A549 (cell line): ENCODE measurements around the gene PPM1L. TPM values are rescaled to one million over a fixed set of nuclear protein-coding genes. Genes with fewer than 3 reads are reported as not detected.

Experiments used
- ATAC-seq, 2 experiments: fragments of 200-7000 bp in 1 of 2; fragments of >200 bp in 1 of 2; cut with Nextera tagmentation in 1 of 2; cut with Tn5 transposase in 1 of 2; 3 replicates each; pipeline versions ENCODE4 v1.8.0 to v1.9.1; 2018 to 2020; ENCODE audit warnings: mild to moderate bottlenecking in 1 of 2, moderate library complexity in 1 of 2
- CTCF ChIA-PET: fragments of 300-600 bp; sonication (Branson Sonifier 250); formaldehyde crosslinking; extraction: SDS; loops from one replicate; lab custom pipeline; 2021; ENCODE audit warnings: antibody characterized with exemption, inconsistent platforms; lab: Yijun Ruan, JAX
- POLR2A ChIA-PET: fragments of 350-600 bp; formaldehyde crosslinking; extraction: SDS; loops from one replicate; lab custom pipeline; 2021; ENCODE audit warnings: antibody characterized with exemption, inconsistent platforms; lab: Yijun Ruan, JAX
- DNase-seq, 2 experiments: peaks; one replicate each; pipeline versions ENCODE4 v3.0.0 to v3.0.0-alpha.2; 2011 to 2016; ENCODE audit warnings: low read depth in 1 of 2, low spot score in 1 of 2
- FAIRE-seq: peaks from 2 replicates; lab custom pipeline; 2011; peaks lifted over from hg19 to GRCh38; lab: Jason Lieb, UNC
- H3K27ac ChIP-seq, 2 experiments: fragments of >200 bp; sonication (Bioruptor Twin); formaldehyde crosslinking; 3 replicates each; pipeline ENCODE4 v1.5.1; 2016 to 2017
- H3K4me1 ChIP-seq: fragments of >200 bp; sonication (Bioruptor Twin); formaldehyde crosslinking; 3 replicates; pipeline ENCODE4 v1.6.1; 2016
- H3K4me2 ChIP-seq: fragments of >200 bp; sonication (Bioruptor Twin); formaldehyde crosslinking; 3 replicates; pipeline ENCODE4 v1.6.1; 2016
- H3K4me3 ChIP-seq: fragments of >200 bp; sonication (Bioruptor Twin); formaldehyde crosslinking; 3 replicates; pipeline ENCODE4 v1.5.1; 2016
- H3K9me3 ChIP-seq: fragments of >200 bp; sonication (Bioruptor Twin); formaldehyde crosslinking; 3 replicates; pipeline ENCODE4 v1.6.1; 2016
- BHLHE40 ChIP-seq: IDR thresholded peaks from 2 replicates; pipeline ENCODE4 v1.6.1; 2012; ENCODE audit warnings: low read depth, low read length, inconsistent platforms
- CBX8 ChIP-seq: fragments of 200-600 bp; sonication (generic); IDR thresholded peaks from 2 replicates; pipeline ENCODE4 v1.6.1; 2016
- CEBPB ChIP-seq, 2 experiments: fragments of >200 bp in 1 of 2; sonication (Bioruptor Twin) in 1 of 2; formaldehyde crosslinking in 1 of 2; IDR thresholded peaks; 2 replicates each; pipeline ENCODE4 v1.6.1; 2012 to 2016
- ESRRA ChIP-seq: fragments of 150-350 bp; IDR thresholded peaks from 2 replicates; pipeline ENCODE4 v1.6.1; 2014; ENCODE audit warnings: mild to moderate bottlenecking, low read length, borderline replicate concordance
- FOSL2 ChIP-seq, 2 experiments: fragments of 450-650 bp in 1 of 2; fragments of >200 bp in 1 of 2; sonication (Bioruptor Twin) in 1 of 2; formaldehyde crosslinking; IDR thresholded peaks; 2 replicates each; pipeline versions ENCODE4 v1.5.0 to v1.6.1; 2016 to 2020; ENCODE audit warnings: mild to moderate bottlenecking in 1 of 2, moderate library complexity in 1 of 2
- FOXS1 ChIP-seq: fragments of 250-450 bp; sonication (Bioruptor Pico); IDR thresholded peaks from 2 replicates; pipeline ENCODE4 v1.5.0; 2020; ENCODE audit warnings: mild to moderate bottlenecking, moderate library complexity
- HOXB5 ChIP-seq: fragments of 250-450 bp; sonication (Bioruptor Pico); IDR thresholded peaks from 2 replicates; pipeline ENCODE4 v1.5.0; 2020; ENCODE audit warnings: mild to moderate bottlenecking, moderate library complexity
- JUN ChIP-seq, 2 experiments: fragments of >200 bp; sonication (Bioruptor Twin); formaldehyde crosslinking; IDR thresholded peaks; 2 replicates in 1 of 2; 3 replicates in 1 of 2; pipeline ENCODE4 v1.6.1; 2016 to 2017
- MAZ ChIP-seq: fragments of 150-350 bp; IDR thresholded peaks from 2 replicates; pipeline ENCODE4 v1.6.1; 2014; ENCODE audit warnings: antibody characterized with exemption, low read depth, low read length, borderline replicate concordance
- NR3C1 ChIP-seq: fragments of >200 bp; sonication (Bioruptor Twin); formaldehyde crosslinking; IDR thresholded peaks from 3 replicates; pipeline ENCODE4 v1.6.1; 2017
- POLR2A ChIP-seq: IDR thresholded peaks from 2 replicates; pipeline ENCODE4 v1.6.1; 2012; ENCODE audit warnings: mild to moderate bottlenecking, low read length
- POLR2AphosphoS2 ChIP-seq: conservative IDR thresholded peaks from 2 replicates; pipeline ENCODE4 v1.6.1; 2012; ENCODE audit warnings: low read length, improper control_type of control experiment, inconsistent platforms
- SMC3 ChIP-seq: fragments of >200 bp; sonication (Bioruptor Twin); formaldehyde crosslinking; IDR thresholded peaks from 3 replicates; pipeline ENCODE4 v1.6.1; 2018; ENCODE audit warnings: inconsistent platforms
- SREBF2 ChIP-seq: fragments of 450-650 bp; IDR thresholded peaks from 2 replicates; pipeline ENCODE4 v1.6.1; 2014; ENCODE audit warnings: mild to moderate bottlenecking, moderate library complexity
- TFCP2L1 ChIP-seq: fragments of 250-450 bp; sonication (Bioruptor Pico); IDR thresholded peaks from 2 replicates; pipeline ENCODE4 v1.5.0; 2021; ENCODE audit warnings: mild to moderate bottlenecking
- TP53 ChIP-seq: fragments of 250-450 bp; sonication (Bioruptor Pico); IDR thresholded peaks from 2 replicates; pipeline ENCODE4 v1.5.0; 2021; ENCODE audit warnings: mild to moderate bottlenecking, moderate library complexity
- ZFP36 ChIP-seq: fragments of 450-650 bp; IDR thresholded peaks from 2 replicates; pipeline ENCODE4 v1.6.1; 2014; ENCODE audit warnings: borderline replicate concordance; ENCODE audit not compliant: partially characterized antibody
- WGBS: methylation state at CpG from one replicate; pipeline ENCODE4 v1.1.6; 2017; ENCODE audit errors: missing lambda C conversion rate; 5-methylcytosine and 5-hydroxymethylcytosine counted together
- polyA plus RNA-seq, 4 experiments: library from polyadenylated mRNA; depleted of rRNA in 3 of 4; stranded (reverse); fragments of >200 nt; fragmentation: RNase III in 1 of 4; extraction: RNeasy Plus Mini Kit Qiagen cat#74134 plus additional on column Dnase treatment in 1 of 4; gene quantifications; 2 replicates in 3 of 4; 3 replicates in 1 of 4; pipeline ENCODE4 v1.2.3, GENCODE V29; 2011 to 2017
- TF ChIP-seq, protein P1 (sequence below): IDR thresholded peaks from 2 replicates; pipeline ENCODE4 v1.6.1; 2012
- TF ChIP-seq, protein P2 (sequence below): fragments of 200-600 bp; sonication (generic); IDR thresholded peaks from 2 replicates; pipeline ENCODE4 v1.6.1; 2016; ENCODE audit warnings: antibody characterized with exemption, mild to moderate bottlenecking, moderate library complexity
- TF ChIP-seq, protein P3 (sequence below): fragments of 250-450 bp; sonication (Bioruptor Pico); IDR thresholded peaks from 2 replicates; pipeline ENCODE4 v1.5.0; 2020; ENCODE audit warnings: low read depth, mild to moderate bottlenecking, moderate library complexity

The PPM1L gene
- polyA plus RNA-seq, 2 of the 4 experiments (the other 2 are of a cell fraction) = 0.27 to 0.45 TPM

GRCh38 chr3:160829486-160830009 is 73.5 kb downstream of the PPM1L start:
- H3K27ac ChIP-seq = no peak overlapping the region
- H3K4me2 ChIP-seq = no peak overlapping the region
- no peak for DNase-seq
- WGBS = 29% methylated on average over 3 of the region's 3 CpGs
- no peak overlapping the region for H3K4me3 ChIP-seq
- no peaks in the 10 kb centered on the region for H3K4me1 ChIP-seq
- CTCF ChIA-PET = no interaction called here
- TF ChIP-seq FOXS1 (CRISPR knock-in tag) (no peak), ESRRA (no peak), POLR2A (no peak), SREBF2 (no peak), CEBPB (IDR thresholded peaks at IDR 0.05) (no peak), TP53 (CRISPR knock-in tag) (no peak), BHLHE40 (no peak), NR3C1 (no peak), HOXB5 (CRISPR knock-in tag) (no peak), SMC3 (no peak), ZFP36 (no peak)
- H3K9me3 ChIP-seq = no peaks in the 10 kb centered on the region
- no peak for ATAC-seq
- FAIRE-seq = no peak
- POLR2A ChIA-PET = no interaction called here

DNA sequence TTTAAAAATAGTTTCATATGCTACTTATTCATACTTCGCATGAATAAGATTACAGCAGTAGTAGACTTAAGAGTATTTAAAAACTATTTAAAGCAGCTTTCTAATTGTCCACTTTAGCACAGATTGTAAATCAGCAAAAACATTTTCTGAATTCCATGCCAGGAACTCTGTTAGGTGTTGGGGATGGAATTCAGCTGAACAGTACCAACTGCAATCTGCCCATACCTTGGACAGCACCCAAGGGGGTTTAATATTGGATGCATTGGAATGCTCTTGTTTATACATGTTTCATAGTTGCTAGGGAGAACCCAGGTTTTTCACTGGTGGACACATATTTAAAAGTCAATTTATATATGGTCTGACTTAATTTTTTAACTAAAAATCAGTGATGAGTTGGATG is 74.8 kb downstream of the PPM1L start:
- CTCF ChIA-PET = no interaction called here
- POLR2A ChIA-PET = no interaction called here
- DNase-seq = no peak
- FAIRE-seq = no peak
- 94% methylated on average over 1 of the region's 1 CpG for WGBS
- no peak for ATAC-seq
- TF ChIP-seq, protein P1, sequence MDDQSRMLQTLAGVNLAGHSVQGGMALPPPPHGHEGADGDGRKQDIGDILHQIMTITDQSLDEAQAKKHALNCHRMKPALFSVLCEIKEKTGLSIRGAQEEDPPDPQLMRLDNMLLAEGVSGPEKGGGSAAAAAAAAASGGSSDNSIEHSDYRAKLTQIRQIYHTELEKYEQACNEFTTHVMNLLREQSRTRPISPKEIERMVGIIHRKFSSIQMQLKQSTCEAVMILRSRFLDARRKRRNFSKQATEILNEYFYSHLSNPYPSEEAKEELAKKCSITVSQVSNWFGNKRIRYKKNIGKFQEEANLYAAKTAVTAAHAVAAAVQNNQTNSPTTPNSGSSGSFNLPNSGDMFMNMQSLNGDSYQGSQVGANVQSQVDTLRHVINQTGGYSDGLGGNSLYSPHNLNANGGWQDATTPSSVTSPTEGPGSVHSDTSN = no peak
- TF ChIP-seq, protein P2, sequence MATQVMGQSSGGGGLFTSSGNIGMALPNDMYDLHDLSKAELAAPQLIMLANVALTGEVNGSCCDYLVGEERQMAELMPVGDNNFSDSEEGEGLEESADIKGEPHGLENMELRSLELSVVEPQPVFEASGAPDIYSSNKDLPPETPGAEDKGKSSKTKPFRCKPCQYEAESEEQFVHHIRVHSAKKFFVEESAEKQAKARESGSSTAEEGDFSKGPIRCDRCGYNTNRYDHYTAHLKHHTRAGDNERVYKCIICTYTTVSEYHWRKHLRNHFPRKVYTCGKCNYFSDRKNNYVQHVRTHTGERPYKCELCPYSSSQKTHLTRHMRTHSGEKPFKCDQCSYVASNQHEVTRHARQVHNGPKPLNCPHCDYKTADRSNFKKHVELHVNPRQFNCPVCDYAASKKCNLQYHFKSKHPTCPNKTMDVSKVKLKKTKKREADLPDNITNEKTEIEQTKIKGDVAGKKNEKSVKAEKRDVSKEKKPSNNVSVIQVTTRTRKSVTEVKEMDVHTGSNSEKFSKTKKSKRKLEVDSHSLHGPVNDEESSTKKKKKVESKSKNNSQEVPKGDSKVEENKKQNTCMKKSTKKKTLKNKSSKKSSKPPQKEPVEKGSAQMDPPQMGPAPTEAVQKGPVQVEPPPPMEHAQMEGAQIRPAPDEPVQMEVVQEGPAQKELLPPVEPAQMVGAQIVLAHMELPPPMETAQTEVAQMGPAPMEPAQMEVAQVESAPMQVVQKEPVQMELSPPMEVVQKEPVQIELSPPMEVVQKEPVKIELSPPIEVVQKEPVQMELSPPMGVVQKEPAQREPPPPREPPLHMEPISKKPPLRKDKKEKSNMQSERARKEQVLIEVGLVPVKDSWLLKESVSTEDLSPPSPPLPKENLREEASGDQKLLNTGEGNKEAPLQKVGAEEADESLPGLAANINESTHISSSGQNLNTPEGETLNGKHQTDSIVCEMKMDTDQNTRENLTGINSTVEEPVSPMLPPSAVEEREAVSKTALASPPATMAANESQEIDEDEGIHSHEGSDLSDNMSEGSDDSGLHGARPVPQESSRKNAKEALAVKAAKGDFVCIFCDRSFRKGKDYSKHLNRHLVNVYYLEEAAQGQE = peak; percentile 72
- Histone ChIP-seq H3K9me3 (no peaks in the 10 kb centered on the region), H3K27ac (no peak overlapping the region), H3K4me2 (no peak overlapping the region), H3K4me1 (no peaks in the 10 kb centered on the region), H3K4me3 (no peak overlapping the region)

DNA sequence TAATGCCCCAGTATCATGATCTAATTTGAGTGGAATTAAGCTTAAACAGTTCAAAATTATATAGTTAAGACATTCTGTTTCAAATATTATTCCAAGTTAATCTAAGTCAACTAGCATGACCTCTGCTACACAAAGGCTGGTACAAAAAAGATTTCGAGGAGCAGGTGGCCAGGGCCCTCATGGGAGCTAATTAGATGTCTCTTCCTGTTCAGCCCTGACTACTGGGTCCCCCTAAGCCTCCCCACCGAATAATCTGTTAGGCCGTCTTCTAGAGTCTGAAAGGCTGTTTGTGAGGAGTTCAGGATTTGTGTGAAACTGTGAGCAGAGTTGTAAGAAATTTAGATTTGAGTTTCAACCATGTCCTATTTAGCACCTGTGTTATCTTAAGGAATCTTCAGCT is 75.4 kb downstream of the PPM1L start:
- Histone ChIP-seq H3K4me3 (no peak overlapping the region), H3K4me2 (no peak overlapping the region)
- WGBS = 18% methylated on average over 3 of the region's 3 CpGs
- TF ChIP-seq, protein P2 = no peak
- TF ChIP-seq JUN (IDR thresholded peaks at IDR 0.05) (no peak), CBX8 (no peak), TFCP2L1 (CRISPR knock-in tag) (no peak), POLR2AphosphoS2 (no peak), MAZ (no peak), FOSL2 (IDR thresholded peaks at IDR 0.05) (no peak), FOSL2 (CRISPR knock-in tag; IDR thresholded peaks at IDR 0.05) (no peak)
- TF ChIP-seq, protein P3, sequence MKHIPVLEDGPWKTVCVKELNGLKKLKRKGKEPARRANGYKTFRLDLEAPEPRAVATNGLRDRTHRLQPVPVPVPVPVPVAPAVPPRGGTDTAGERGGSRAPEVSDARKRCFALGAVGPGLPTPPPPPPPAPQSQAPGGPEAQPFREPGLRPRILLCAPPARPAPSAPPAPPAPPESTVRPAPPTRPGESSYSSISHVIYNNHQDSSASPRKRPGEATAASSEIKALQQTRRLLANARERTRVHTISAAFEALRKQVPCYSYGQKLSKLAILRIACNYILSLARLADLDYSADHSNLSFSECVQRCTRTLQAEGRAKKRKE (CRISPR knock-in tag) = no peak
- TF ChIP-seq, all 56 proteins: peak for 0
- FAIRE-seq = no peak
- no peaks in the 10 kb centered on the region for H3K9me3 ChIP-seq
- POLR2A ChIA-PET = no interaction called here
- no peaks in the 10 kb centered on the region for H3K4me1 ChIP-seq
- H3K27ac ChIP-seq = no peak overlapping the region
- no peak for ATAC-seq
- CTCF ChIA-PET = no interaction called here
- no peak for DNase-seq
